Measurements from ENCODE around the gene BNIPL. TPM values are rescaled to one million over a fixed set of nuclear protein-coding genes. Genes with fewer than 3 reads are reported as not detected.

Gene BNIPL, protein sequence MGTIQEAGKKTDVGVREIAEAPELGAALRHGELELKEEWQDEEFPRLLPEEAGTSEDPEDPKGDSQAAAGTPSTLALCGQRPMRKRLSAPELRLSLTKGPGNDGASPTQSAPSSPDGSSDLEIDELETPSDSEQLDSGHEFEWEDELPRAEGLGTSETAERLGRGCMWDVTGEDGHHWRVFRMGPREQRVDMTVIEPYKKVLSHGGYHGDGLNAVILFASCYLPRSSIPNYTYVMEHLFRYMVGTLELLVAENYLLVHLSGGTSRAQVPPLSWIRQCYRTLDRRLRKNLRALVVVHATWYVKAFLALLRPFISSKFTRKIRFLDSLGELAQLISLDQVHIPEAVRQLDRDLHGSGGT
- 0.40 TPM in 1 of 2 replicates, not detected in the other for total RNA-seq

DNA sequence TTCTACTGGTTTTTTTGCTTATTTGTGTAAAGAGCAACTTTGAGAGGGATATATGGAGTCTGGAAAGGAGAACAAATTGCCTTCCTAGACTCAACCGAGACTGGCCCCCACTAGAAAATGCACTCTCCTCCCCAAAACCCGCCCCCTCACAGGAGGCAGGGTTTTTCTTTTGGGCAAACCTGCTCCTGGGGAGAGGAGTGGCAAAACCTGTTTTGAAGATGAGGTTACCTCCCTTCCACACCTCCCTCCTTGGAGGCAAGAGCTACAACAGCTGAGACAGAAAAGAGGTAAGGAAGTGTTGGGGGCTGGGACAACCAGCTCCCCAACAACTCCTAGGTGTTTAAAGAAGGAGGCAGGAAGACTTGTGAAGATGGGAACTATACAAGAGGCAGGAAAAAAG is at the start of gene BNIPL:
Gene BNIPL, plus strand, starts transcription at position 231 of the 400 bp plus-strand sequence. Its CDS starts 140 bp downstream, at position 371.
- DNase-seq (ENCODE audit: low read depth): no peak

GRCh38 chr1:150987924-150988323 is 48.5 kb upstream of the BNIPL start:
- DNase-seq (ENCODE audit: low read depth): no peak

DNA sequence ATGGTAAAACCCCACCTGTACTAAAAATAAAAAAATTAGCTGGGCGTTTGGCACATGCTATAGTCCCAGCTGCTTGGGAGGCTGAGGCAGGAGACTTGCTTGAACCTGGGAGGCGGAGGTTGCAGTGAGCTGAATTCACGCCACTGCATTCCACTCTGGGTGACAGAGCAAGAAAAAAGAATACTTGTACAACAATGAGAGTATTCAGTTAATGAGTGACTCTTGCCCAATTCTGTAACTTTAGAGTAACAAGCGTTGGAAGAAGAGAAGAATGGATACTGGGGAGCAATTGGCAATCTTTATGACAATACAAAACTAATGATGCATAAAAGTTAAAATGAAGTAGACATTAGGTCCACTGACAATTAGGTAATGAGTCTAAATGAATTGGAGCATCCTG is 43.8 kb upstream of the BNIPL start:
- peak; percentile 89 for DNase-seq (ENCODE audit: low read depth)

- no peak for DNase-seq (ENCODE audit: low read depth)
These were observed 42.1 kb upstream of the BNIPL start for GRCh38 chr1:150994248-150994647.

- DNase-seq (ENCODE audit: low read depth): no peak
These were observed 40.9 kb upstream of the BNIPL start for GRCh38 chr1:150995460-150995859.

DNA sequence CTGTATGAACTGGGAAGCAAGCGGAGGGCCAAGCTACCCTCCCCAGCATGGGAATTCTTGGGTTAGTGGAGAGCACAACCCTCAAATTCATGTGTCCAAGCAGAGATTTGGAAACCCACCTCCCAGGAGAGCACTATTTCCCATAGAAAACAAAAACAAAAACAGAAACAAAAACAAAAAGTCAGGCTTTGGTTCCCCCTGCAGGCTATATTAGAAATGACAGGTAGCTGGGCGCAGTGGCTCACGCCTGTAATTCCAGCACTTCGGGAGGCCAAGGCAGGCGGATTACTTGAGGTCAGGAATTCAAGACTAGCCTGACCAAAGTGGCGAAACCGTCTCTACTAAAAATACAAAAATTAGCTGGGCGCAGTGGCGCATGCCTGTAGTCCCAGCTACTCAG is 40.5 kb upstream of the BNIPL start:
- no peak for DNase-seq (ENCODE audit: low read depth)

GRCh38 chr1:150997126-150997872 is 39.1 kb upstream of the BNIPL start:
- DNase-seq (ENCODE audit: low read depth): no peak

DNA sequence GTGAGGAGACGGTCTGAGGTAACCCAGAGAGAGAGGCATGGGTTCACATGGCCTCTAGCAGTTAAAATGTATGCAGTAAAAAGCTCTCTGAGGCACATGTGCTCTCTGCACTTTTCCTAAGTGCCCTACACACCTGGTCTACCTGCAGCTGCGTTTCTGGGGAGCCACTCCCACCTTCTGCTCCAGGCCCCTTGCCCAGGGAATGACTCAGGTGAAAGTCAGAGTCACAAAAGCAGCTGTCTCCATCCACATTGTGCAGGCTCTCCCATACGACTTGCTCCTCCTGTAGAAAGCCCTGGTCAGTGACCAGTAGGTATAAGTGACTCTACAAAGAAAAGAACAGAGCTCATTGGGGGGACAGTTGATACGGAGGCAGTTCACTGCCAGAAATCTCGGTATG is 38.4 kb upstream of the BNIPL start:
- DNase-seq (ENCODE audit: low read depth): no peak

- DNase-seq (ENCODE audit: low read depth): no peak
These were observed 37.2 kb upstream of the BNIPL start for GRCh38 chr1:150999051-150999674.

DNA sequence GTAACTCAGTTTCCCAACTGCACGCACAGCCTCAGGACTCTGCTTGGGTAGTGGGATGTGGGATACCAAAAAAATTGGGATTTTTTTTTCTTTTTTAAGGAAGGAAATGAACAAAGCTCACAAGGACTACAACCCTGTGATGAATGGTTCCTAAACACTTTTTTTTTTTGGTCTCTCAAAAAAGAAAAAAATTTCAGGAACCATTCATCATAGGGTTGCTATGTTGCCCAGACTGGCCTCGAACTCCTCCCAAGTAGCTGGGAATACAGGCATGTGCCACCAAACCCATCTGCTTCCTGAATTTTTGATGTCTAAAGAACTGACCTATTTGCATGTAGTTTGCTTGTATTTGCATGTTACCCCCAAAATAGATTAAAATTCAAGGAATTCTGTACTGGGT is 36.5 kb upstream of the BNIPL start:
- no peak for DNase-seq (ENCODE audit: low read depth)

DNA sequence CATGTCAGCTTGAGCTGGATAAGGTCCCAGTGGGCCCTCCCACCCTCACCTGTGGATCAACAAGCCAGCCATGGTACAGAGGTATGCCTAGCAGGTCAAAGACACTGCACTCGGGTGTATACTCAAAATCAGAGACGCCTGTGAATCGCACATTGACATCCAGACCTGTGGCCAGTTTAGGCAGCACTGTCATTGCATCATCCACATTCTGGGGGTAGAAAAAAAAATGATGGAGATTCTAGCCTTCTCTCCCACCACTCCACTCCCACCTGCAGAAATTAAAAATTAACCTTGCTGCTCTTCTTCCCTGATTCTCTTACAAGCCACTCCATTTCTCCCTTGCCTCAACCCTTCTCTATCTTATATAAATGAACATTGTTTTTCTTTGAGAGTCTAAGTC is 36.0 kb upstream of the BNIPL start:
- no peak for DNase-seq (ENCODE audit: low read depth)

- no peak for DNase-seq (ENCODE audit: low read depth)
These were observed 34.8 kb upstream of the BNIPL start for GRCh38 chr1:151001602-151002001.

DNA sequence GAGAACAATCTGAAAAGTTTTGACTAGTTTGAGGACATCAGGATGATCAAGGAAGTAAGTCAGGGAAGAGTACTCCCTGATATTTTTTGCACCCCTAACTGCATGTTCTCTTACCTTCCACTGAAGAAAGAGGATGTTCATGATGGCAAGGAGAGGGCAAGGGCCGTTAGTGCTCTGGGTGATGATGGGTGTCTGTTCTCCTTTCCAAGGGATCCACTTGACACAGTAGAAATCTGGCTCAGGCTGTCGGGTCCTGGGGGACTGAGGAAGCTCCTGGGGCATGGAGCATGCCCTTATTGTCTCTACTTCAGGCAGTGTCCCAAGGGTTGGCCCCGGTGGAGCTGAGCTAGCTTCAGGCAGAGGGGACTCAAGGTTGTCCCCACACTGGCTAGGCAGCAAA is 34.3 kb upstream of the BNIPL start:
- no peak for DNase-seq (ENCODE audit: low read depth)

- peak; percentile 68 for DNase-seq (ENCODE audit: low read depth)
These were observed 33.8 kb upstream of the BNIPL start for GRCh38 chr1:151002611-151003010.

GRCh38 chr1:151003180-151003579 is 33.2 kb upstream of the BNIPL start:
- DNase-seq (ENCODE audit: low read depth): no peak

- DNase-seq (ENCODE audit: low read depth): no peak
These were observed 30.6 kb upstream of the BNIPL start for GRCh38 chr1:151005729-151006319.

- peak; percentile 87 for DNase-seq (ENCODE audit: low read depth)
These were observed 29.9 kb upstream of the BNIPL start, which contains the start of gene MINDY1 for GRCh38 chr1:151006327-151007052. TSS of gene MINDY1 (minus strand) at chr1:151006902. CDS start at chr1:151002617, 4,285 bp downstream.

GRCh38 chr1:151007853-151008243 is 28.5 kb upstream of the BNIPL start:
- no peak for DNase-seq (ENCODE audit: low read depth)

DNA sequence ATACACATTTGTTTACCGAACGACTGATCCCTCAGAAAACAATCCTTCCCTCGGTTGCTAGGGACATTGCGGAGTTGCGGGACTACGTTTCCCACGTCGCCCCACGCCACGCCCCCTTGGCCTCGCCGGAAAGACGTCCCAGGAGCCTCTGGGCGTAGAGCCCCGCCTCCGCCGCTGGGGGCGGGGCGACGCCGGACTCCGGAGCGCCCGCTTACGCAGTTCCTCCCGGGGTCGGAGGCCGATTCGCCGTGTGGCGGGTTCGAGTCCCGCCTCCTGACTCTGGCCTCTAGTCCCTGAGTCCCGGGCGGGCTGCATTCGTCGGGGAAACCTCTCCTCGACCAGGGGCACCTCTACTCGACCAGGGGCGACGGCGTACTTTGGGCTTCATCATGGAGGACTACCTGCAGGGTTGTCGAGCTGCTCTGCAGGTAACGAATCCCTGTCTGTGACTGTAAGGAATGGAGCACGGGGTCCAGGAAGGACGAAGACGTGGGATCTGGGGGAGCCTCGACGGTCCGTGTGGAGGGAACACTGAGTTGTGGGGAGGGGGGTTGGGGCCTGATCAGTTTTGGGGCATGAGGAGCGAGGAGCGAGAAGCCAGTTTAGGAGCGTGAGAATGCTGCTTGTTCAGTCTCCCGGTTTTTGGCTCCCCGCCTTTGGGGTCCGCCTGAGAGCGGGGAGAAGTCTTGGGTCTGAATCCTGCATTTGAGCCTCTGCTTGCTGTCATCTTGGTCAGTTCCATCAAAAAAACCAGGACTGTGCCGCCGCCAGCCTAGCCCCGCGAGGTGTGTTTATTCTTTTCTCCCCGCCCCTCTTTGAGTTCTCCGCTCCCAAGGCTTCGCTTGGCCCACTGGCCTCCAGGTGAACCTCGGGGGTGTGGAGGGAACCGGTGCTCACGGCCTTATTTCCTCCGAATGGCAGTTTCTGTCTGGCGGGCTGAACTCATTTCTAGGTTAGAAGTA is 27.9 kb upstream of the BNIPL start, which contains the start of gene PRUNE1:
Gene PRUNE1, plus strand, starts transcription at position 206 of the 962 bp plus-strand sequence. Its CDS starts 184 bp downstream, at position 390.
- peak; percentile 94 for DNase-seq (ENCODE audit: low read depth)

- DNase-seq (ENCODE audit: low read depth): peak; percentile 62
These were observed 27.2 kb upstream of the BNIPL start for GRCh38 chr1:151009206-151009587.

Measured in renal cortical epithelial cell (primary cell).